Islet precursor cell (in vitro differentiated cells): ENCODE results near the gene SLC25A38.

Experiments used
- DNase-seq: peaks from one replicate; pipeline ENCODE4 v3.0.0-alpha.2; 2018

The SLC25A38 gene

GRCh38 chr3:39378088-39378487 is 5.1 kb upstream of the SLC25A38 start:
- peak; percentile 80 for DNase-seq

GRCh38 chr3:39378957-39379777 is 4.0 kb upstream of the SLC25A38 start:
- no peak for DNase-seq

- DNase-seq: no peak
Measured at GRCh38 chr3:39379778-39380155, 3.4 kb upstream of the SLC25A38 start.

GRCh38 chr3:39381432-39381831 is 1.7 kb upstream of the SLC25A38 start:
- peak; percentile 35 for DNase-seq

GRCh38 chr3:39383881-39384664 is 903 bp downstream of the SLC25A38 start:
- DNase-seq: peak; percentile 99

- DNase-seq: no peak
Measured at GRCh38 chr3:39384665-39385000, 1.5 kb downstream of the SLC25A38 start.

- peak; percentile 57 for DNase-seq
Measured at GRCh38 chr3:39385456-39386090, 2.4 kb downstream of the SLC25A38 start.

GRCh38 chr3:39386318-39386717 is 3.1 kb downstream of the SLC25A38 start:
- DNase-seq: peak; percentile 5

- peak; percentile 38 for DNase-seq
Measured at GRCh38 chr3:39387411-39387975, 4.3 kb downstream of the SLC25A38 start.

GRCh38 chr3:39388153-39388552 is 5.0 kb downstream of the SLC25A38 start:
- no peak for DNase-seq

- DNase-seq: peak; percentile 19
Measured at GRCh38 chr3:39388741-39389248, 5.6 kb downstream of the SLC25A38 start.

GRCh38 chr3:39390181-39390580 is 7.0 kb downstream of the SLC25A38 start:
- no peak for DNase-seq

- DNase-seq: no peak
Measured at GRCh38 chr3:39396690-39397089, 13.5 kb downstream of the SLC25A38 start.

- DNase-seq: no peak
Measured at GRCh38 chr3:39398700-39399099, 15.5 kb downstream of the SLC25A38 start.

- no peak for DNase-seq
Measured at GRCh38 chr3:39401983-39402382, 18.8 kb downstream of the SLC25A38 start.

GRCh38 chr3:39404943-39405686 is 21.9 kb downstream of the SLC25A38 start:
- no peak for DNase-seq

- DNase-seq: no peak
Measured at GRCh38 chr3:39405687-39406367, 22.7 kb downstream of the SLC25A38 start.

- peak; percentile 98 for DNase-seq
Measured at GRCh38 chr3:39406368-39407258, 23.4 kb downstream of the SLC25A38 start, which contains the start of gene RPSA. Gene RPSA (plus strand): TSS chr3:39406720. CDS start chr3:39407654, 934 bp downstream.

GRCh38 chr3:39407259-39407629 is 24.1 kb downstream of the SLC25A38 start:
- DNase-seq: no peak

GRCh38 chr3:39407773-39408492 is 24.8 kb downstream of the SLC25A38 start:
- no peak for DNase-seq
